Coronary artery (tissue), 2 donors: ENCODE results near the gene REG4.

Experiments used
- DNase-seq: peaks from one replicate; pipeline ENCODE4 v3.0.0-alpha.2; 2017; ENCODE audit warnings: low spot score
- H3K27ac ChIP-seq, 2 donors: fragments of 200-600 bp; sonication (generic); one replicate each; pipeline ENCODE4 v1.5.1; 2016 to 2019
- H3K4me3 ChIP-seq: fragments of 200-600 bp; sonication (generic); 2 replicates; pipeline ENCODE4 v1.5.1; 2016; ENCODE audit warnings: mild to moderate bottlenecking, moderate library complexity
- TF ChIP-seq, protein P1 (sequence below): fragments of 200-600 bp; sonication (generic); IDR thresholded peaks from one replicate; pipeline ENCODE4 v1.5.1; 2019; ENCODE audit warnings: antibody characterized with exemption

Gene REG4

DNA sequence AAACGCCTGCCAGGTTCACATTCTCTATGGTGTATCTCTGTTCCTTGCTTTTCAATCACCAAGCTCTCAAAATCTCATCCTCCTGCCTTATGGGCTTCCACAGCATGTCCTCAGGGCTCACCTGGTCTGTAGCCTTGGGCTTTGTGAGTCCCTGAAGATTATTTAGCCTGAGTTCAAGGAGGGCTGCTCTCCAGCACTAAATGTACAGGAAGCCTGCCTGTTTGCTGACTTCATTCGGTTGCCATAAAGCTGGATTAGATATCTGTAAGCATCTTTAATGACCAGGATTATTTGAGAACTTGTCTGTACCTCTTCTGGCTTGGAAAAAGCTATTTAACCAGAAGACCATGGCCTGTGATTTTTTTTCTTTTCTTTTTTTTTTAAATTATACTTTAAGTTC is 6.9 kb upstream of the REG4 start:
- TF ChIP-seq, protein P1, sequence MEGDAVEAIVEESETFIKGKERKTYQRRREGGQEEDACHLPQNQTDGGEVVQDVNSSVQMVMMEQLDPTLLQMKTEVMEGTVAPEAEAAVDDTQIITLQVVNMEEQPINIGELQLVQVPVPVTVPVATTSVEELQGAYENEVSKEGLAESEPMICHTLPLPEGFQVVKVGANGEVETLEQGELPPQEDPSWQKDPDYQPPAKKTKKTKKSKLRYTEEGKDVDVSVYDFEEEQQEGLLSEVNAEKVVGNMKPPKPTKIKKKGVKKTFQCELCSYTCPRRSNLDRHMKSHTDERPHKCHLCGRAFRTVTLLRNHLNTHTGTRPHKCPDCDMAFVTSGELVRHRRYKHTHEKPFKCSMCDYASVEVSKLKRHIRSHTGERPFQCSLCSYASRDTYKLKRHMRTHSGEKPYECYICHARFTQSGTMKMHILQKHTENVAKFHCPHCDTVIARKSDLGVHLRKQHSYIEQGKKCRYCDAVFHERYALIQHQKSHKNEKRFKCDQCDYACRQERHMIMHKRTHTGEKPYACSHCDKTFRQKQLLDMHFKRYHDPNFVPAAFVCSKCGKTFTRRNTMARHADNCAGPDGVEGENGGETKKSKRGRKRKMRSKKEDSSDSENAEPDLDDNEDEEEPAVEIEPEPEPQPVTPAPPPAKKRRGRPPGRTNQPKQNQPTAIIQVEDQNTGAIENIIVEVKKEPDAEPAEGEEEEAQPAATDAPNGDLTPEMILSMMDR: no peak
- Histone ChIP-seq H3K27ac (no peak overlapping the region), H3K4me3 (no peak overlapping the region)
- DNase-seq: no peak

- TF ChIP-seq, protein P1: no peak
- no peak overlapping the region for H3K27ac ChIP-seq
- no peak overlapping the region for H3K4me3 ChIP-seq
These were observed 5.1 kb upstream of the REG4 start for GRCh38 chr1:119816407-119816806.

GRCh38 chr1:119815928-119816327 is 4.7 kb upstream of the REG4 start:
- H3K4me3 ChIP-seq: no peak overlapping the region
- no peak for DNase-seq
- TF ChIP-seq, protein P1: no peak
- no peak overlapping the region for H3K27ac ChIP-seq

More at GRCh38 chr1:119816407-119816806, 5.1 kb upstream of the REG4 start:
- no peak for DNase-seq

- no peak for DNase-seq
- TF ChIP-seq, protein P1: no peak
- no peak overlapping the region for H3K4me3 ChIP-seq
- no peak overlapping the region for H3K27ac ChIP-seq
These were observed 4.1 kb upstream of the REG4 start for GRCh38 chr1:119815361-119815760.

GRCh38 chr1:119814288-119814687 is 3.0 kb upstream of the REG4 start:
- no peak for DNase-seq

GRCh38 chr1:119811985-119812557 is 811 bp upstream of the REG4 start:
- Histone ChIP-seq H3K27ac (no peak overlapping the region), H3K4me3 (no peak overlapping the region)
- TF ChIP-seq, protein P1: no peak
- DNase-seq: no peak

More at GRCh38 chr1:119814288-119814687, 3.0 kb upstream of the REG4 start:
- TF ChIP-seq, protein P1: no peak
- no peak overlapping the region for H3K4me3 ChIP-seq
- no peak overlapping the region for H3K27ac ChIP-seq

GRCh38 chr1:119808972-119809550 is 2.2 kb downstream of the REG4 start:
- H3K27ac ChIP-seq: no peak overlapping the region
- no peak for DNase-seq
- TF ChIP-seq, protein P1: peak; percentile 77
- no peak overlapping the region for H3K4me3 ChIP-seq
